GM19023 (cell line): Measurements from ENCODE around the gene COL9A3.

Experiments
- ATAC-seq: cut with Tn5 transposase; IDR thresholded peaks from one replicate; pipeline ENCODE4 v1.9.1; 2021; ENCODE audit warnings: mild to moderate bottlenecking, moderate library complexity; ENCODE audit not compliant: unreplicated experiment

Gene COL9A3

DNA sequence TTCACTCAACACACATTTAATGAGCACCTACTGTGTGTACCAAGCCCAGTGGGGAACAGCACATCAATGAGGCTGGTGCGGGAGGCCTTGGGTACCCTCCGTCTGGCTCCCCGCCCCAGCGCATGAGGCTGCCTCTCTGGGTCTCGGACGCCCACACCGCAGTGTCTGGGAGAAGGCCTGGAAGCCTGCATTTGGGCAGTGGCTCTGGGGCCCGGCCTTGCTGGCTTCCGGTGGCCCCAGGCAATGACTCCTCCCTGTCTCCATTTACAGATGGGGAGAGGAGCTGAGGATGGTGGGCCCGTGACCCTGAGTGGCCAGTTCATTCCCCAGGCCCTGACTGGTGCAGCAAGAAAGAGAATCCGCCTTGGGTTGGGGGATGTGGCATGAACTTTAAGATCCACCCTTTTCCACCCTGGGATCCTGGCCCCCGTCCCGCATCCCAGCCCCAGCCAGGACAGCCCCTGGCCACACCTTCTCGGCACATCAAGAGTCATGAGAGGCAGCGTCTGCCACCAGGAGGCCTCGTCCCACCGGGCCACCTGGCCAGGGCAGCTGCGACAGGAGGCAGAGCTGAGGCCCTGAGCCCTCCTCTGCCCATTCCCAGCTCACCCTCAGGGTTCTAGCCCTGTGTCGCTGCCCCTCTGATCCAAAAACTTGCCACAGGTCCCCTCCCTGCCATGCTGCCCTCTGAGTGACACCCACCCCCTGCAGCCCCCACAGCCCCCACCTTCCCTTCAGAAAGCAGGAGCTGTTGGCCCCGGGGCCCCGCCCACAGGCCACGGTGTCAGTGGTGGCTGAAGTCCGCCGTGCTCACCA is 38.0 kb upstream of the COL9A3 start:
- no peak for ATAC-seq

DNA sequence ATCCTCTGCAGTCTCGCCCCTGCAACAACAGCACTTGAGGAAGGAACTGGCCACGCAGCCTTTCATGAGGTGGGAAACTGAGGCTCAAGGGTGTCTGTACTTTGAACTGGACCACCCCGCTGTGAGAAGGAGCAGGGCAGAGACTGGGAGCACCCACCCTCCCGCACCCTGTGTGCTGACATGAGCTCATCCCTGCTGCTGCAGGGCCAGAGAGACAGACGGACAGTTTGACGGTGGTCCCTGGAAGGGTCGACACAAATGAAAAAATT is 37.5 kb upstream of the COL9A3 start:
- no peak for ATAC-seq

DNA sequence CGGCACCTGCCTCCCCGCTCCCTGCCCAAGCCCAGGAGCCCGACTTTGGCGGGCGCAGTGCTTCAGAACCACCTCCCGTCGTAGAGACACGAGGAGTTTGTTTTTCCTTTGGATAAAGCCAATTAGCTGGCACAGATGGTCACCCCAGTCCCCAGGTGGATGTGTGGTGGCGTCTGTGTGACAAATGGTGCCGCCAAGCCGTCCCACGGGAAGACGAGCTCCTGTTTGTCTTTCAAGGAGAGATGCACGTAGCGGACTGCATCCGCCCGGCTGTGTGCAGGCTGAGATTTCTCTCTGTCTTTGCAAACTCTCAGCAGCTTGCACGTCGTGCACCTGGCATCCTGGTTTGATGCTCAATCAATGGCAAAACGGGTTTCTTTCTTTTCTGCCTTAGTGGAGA is 36.6 kb upstream of the COL9A3 start:
- no peak for ATAC-seq

DNA sequence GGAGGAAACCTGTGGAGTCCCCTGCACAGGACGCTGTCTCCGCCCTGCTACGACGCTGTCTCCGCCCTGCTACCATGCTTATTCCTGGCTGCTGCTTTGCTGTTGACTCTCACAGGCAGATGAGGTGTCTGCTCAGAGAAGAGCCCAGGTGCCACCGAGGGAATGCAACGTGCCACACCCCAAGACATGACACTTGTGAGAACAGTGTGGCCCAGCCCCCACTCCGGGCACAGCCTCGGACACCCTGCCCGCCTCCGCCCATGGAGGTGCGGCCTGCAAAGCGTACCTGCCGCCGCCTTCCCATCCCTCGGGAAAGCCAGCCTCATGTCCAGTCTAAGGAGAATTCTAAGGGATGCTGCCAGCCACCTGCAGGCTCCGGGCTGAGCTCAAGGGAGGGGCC is 36.2 kb upstream of the COL9A3 start:
- ATAC-seq: no peak

DNA sequence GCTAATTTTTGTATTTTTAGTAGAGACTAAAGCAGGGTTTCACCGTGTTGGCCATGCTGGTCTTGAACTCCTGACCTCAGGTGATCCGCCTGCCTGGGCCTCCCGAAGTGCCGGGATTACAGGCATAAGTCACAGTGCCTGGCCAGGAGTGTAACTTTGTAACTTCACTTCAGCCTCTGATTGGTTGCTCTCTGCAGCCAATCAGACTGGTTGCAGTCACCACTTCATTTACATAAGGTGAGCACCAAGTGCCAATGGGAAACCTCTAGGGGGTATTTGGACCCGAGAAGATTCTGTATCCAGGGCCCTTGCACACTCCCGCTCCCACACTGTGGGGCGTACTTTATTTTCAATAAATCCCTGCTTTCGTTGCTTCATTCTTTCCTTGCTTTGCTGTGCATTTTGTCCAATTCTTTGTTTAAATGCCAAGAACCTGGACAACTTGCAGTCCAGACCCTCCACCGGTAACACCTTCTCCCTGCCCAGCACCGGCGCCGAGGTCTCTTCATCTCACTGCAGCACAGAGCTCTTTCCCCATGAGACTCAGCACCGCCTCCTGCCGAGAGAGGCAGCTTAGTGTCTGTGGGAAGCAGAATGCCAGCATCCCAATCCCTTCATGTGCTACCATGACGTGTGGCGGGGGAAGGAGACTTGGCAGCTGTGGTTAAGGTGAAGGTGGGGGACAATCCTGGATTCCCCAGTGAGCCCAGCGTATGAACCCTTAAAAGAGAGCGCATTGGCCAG is 34.5 kb upstream of the COL9A3 start:
- ATAC-seq: no peak

DNA sequence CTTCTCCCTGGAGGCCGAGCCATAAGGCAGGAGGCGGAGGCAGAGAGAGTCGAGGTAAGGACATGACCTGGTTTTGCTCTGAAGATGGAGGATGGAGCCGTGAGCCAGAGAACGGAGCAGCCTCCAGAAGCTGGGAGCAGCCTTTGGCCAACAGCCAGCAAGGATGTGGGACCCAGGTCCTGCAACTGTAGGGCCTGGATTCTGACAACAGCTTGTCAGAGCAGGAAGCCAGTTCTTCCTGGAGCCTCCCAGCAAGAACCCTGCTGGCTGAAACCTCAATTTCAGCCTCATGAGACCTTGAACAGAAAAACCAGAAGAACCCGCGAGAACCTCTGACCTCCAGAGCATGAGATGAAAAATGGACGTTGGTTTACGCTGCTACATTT is 34.0 kb upstream of the COL9A3 start:
- ATAC-seq: no peak

DNA sequence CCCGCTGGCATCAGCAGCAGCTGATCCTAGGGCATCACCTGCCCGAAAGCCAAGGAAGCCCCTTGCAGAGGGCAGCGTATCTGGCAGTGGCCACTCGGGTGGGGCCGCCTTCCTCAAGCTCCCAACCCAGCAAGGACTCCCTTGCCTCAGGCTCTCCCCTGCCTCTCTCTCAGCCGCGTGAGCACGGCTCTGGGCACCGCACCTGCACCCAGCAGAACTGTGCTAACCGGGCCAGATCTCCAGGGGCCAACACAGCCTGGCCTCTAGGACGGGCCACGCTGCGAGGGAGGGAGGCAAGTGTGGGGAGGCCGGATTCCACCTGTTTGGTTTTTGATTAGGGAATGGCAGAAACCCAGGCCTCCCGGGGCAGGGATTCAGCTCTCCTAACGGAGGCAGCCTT is 32.4 kb upstream of the COL9A3 start:
- no peak for ATAC-seq

DNA sequence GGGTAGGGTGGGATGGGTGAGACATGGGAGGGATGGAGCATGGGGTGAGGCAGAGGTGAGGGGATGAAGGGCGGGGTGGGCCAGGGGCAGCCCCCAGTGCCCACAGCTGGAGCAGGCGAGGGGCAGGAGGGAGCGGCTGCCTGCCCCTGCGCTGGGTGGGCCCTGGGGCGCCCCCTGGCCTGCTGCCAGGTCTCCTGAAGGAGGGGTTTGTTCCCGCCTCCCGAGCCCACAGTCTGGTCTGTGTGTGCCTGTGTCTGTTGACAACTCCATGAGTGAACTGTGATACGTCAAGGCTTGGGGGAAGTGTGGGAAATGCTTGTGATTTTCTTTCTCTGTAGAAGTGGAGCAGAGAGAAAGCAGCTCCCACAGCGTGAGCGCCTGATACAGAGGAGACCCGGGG is 31.5 kb upstream of the COL9A3 start:
- ATAC-seq: no peak

DNA sequence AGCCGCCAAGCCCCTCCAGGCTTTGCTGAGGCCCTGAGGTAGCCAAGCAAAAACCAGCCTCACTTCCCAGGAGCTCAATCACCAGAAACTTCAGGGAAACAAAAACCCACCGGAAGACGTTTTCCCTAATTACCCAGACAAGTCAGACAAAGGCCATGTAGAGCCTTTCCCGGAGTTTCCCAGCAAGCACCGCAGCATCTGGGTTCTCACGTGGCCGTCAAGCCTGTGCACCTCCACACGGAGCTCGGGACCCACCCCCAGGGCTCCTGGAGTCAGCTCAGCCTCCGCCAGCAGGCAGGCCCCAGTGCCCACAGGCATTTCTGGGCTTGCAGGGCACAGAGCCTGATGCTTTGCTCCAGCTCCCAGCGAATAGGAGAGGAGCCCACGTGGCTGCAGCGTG is 30.7 kb upstream of the COL9A3 start:
- ATAC-seq: no peak

DNA sequence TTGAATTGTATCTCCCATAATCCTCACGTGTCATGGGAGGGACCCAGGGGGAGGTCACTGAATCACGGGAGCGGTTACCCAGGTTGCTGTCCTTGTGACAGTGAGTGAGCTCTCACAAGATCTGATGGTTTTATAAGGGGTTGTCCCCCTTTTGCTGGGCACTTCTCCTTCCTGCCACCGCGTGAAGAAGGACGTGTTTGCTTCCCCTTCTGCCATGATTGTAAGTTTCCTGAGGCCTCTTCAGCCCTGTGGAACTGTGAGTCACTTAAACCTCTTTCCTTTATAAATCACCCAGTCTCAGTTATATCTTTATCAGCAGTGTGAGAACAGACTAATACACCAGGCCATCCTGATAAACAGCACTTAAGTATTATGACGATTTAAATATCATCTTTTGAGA is 29.5 kb upstream of the COL9A3 start:
- ATAC-seq: no peak

DNA sequence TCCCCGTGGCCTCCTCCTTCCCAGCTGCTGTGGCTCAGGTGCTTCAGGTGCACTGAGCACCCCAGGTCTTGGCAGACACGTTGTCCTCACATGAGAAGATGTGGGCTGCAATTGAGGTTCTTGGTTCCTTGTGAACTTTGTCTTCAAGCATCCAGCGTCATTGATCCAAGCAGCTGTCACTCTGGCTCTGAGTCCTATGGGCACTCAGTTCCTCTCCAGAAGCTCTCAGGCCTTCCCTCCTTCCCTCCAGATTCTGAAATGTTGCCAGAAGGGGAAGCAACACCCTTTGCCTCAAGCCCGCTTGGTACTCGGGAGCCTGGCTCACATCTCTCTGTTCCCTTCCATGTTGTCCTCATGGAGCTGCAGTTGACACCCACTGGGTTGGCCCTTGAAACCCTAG is 29.0 kb upstream of the COL9A3 start:
- no peak for ATAC-seq

DNA sequence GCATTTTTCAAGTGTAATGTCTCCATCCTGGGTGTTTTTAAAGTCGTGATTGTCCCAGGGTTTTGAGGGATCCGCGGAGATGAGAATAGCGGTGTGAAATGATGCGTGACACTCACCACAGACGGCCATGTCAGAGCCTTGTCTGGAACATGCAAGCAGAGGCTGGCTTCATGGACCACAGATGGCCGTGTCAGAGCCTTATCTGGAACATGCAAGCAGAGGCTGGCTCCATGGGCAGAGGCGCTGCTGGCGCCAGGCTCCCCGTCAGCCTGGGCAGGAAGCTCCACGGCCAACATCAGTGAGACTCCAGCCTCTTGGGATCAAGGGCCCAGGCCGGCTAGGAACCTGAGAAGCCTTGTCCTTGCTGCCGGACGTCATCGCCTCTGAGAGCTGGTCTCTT is 28.2 kb upstream of the COL9A3 start:
- no peak for ATAC-seq

DNA sequence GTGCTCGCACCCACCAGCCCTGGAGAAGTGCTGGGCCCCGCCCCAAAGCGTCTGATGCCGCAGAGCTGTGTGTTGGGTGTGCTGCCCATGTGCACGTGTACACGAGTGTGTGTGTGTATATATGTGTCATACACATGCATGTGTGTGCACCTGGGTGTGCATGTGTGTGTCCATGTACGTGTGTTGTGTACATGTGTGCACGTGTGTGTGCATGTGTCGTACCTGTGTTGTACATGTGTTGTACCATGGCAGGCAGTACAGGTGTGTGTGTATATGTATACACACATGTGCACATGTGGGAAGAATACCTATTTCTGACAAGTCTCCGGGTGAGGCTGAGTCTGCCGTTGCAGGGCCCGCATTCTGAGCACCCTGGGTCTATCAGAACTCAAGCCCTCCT is 26.8 kb upstream of the COL9A3 start:
- no peak for ATAC-seq

DNA sequence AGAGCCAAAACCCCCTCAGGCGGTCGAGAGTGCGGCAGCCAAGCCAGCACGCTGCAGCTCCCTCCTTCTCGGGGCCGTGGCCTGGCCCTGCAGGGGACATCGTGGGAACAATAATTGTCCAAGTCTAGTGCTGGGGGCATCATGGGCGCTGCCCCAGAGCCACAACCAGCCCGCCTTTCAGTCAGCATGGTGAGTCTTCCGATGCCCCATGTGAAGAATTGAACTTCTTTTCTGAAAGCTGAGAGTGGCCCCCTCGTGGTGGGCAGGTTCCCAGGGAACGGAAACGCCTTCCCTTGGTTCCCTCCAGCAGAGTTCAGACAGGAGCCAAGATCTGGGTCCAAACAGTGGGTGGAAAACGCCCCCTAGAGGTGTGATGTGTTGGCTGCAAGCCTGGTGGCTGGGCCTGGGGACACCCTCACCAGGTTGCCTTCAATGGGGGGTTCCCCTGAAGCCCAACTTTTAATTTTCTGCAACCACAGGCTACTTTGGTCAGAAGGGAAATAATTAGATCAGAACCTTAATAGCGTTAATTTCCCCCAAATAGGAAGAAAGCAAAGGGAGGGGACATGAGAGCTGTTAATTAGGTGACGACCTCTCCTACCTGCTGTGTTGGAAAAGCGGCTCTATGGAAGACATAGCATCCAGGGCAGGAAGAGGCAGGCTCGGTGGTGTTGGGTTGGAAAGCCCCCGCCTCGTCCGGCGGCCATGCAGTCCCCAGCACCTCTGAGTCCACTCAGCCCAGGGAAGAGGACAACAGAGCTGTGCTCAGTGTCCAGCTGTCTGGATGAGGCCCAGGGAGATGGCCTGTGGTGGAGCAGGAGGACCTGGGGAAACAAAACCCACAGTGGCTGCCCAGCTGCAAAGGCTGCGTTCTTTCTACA is 25.3 kb upstream of the COL9A3 start:
- ATAC-seq: no peak

DNA sequence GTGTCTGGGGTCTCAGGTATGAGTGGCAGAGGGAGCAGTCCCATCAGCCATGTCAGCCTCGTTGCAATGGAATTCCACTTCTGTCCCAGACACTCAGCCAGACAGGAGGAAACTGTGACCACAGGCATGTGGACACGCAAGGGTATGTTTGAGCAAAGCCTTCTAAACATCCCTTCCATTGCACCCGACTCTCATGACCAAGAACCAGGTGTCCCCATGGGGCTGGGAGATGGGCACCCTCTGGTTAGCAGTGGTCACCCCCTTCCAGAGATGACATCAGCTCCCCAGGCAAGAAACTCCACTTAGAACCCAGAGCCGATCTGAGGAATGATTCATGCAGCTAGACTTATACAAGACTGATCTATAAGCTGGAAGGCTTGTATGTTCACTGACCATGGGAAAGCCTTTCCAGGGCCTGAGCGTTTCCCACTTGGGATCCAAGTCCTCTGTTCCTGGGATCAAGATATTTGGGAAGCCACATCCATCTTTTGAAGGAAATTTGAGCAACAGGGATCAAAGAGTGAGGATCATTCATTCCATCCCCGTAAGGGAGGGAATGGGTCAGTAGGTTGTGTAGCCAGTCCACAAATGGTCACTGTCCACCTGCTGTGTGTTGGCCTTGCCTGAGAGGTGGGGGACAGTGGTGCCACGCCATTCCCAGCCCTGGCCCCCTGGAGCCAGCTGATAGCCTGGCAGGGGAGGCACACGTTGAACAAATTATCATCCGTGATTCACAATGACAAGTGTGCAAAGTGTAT is 24.5 kb upstream of the COL9A3 start:
- no peak for ATAC-seq

DNA sequence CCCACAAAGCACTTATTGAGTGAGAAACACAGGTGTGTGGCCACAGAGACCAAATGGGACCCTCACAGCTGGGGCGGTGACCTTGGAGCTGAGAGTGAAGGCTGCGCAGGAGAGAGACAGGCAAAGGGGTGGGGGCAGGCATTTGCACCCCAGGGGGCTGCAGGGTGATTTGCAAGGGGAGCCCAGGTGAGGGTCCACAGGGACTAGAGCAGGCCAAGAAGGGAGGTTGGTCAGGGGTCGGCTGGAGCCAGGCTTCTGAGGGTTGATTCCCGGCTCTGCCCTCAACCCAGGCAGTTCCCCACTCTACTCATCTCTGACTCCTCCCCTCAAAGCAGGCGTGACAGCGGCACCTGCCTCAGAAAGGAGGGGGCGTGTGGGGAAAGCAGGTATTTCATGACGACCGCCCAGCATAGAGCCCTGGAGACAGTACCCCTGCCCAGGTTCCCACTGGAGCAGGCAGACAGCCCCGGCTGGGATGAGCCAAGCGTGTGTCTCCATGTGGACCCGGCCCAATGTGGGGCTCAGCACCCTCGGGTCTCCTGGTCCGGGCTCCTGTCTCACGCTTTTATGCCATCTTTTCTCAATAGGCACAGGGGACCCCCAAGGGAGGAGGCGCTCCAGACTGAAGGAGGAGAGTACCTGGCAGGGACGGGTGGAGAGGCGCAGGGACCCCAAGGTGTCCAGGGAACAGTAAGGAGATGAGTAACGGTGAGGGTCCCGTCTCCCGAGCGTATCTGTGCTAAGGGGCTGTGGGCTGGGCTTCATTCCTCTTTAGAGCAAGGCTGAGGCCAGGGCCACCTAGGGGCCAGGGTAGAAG is 23.7 kb upstream of the COL9A3 start:
- no peak for ATAC-seq

DNA sequence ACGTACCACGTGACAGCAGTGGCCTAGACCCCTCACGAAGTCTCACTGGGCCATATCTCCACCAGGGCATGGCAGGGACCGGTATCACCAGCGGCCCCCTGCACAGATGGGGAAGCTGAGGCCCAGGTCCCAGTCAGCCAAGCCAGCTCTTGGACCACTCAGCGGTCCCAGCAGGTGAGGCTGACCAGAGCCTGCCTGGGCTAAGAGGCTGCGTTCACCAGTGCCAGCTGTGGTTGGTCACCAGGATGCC is 23.2 kb upstream of the COL9A3 start:
- ATAC-seq: no peak

DNA sequence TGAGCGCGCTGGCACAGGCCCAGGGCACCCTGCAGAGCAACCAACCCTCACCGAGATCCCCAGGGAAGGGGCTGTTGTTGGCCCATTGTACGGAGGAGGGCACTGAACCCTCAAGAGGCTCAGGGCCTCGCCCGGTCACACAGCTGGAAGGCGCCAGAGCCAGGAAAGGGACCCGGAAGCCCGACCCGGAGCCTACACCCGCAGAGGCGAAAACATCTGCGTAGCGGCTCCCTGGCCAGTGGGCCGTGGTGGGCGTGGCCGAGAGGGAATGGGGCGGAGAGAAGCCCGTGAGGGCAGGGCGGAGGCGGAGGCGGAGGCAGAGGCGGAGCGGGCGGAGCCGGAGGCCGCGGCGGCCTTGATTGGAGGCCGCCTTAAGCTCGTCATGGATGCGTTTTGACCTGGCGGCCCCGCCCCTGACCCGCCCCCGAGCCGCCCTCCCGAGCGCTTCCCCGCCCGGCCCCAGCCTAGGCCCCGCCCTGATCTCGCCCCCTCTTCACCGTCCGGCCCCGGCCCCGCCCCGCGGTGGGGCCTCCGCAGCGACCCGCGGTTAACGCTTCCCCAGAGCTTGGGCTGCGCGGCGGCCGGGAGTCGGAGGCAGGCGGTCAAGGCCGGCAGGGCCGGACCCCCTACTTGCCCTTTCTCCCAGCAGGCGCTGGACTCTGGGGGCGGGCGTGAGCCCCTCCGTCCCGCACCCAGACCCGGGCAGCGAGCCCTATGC is 22.7 kb upstream of the COL9A3 start:
- peak; percentile 57 for ATAC-seq

DNA sequence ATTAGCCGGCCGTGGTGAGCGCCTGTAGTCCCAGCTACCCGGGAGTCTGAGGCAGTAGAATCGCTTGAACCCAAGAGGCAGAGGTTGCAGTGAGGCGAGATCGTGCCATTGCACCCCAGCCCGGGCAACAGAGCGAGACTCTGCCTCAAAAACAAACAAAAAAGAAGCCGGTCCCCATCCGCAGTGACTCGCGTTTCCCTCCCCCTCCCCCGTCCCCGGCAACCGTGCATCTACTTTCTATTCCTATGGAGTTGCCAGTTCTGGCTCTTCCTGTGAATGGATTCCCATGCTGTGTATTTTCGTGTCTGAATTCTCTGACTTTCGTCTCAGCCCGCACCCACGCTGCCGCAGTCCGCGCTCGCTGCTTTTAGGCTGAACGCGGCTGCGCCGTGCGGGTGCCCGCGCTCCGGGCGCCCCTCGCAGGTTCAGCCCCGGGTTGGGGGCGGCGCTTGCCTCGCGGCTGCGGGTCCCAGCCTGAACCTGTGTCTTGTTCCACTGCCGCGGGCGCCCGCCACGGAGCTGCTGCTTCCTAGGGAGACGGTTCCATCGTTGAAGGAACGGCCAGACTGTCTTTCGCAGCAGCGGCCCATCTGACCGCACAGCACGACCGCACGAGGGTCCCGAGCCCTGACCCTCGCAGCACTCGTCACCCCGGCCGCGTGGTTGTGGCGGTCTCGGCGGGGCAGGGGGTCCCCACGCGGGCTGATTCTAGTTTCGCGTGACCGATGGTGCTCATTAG is 21.7 kb upstream of the COL9A3 start:
- ATAC-seq: no peak
